Activated CD8-positive, alpha-beta memory T cell treated with anti-CD3 and anti-CD28 coated beads, Interleukin-2, amount 50 U/mL, for 24 hours (primary cell): ENCODE data around the gene BICRAL.
"Not testable (repeated sequence)": the region's sequence is repeated elsewhere in the genome, so short reads cannot be mapped to it uniquely, and the experiment has no call there.

Source experiments
- DNase-seq: peaks from one replicate; pipeline ENCODE4 v3.0.0-alpha.2; 2020; ENCODE audit errors: extremely low read depth

BICRAL gene

GRCh38 chr6:42764911-42765648 lies 16.8 kb upstream of the BICRAL start:
- no peak for DNase-seq

- no peak for DNase-seq
Measured at GRCh38 chr6:42766163-42766670, 15.6 kb upstream of the BICRAL start.

GRCh38 chr6:42769051-42769450 lies 12.8 kb upstream of the BICRAL start:
- no peak for DNase-seq

GRCh38 chr6:42769836-42770235 lies 12.0 kb upstream of the BICRAL start:
- DNase-seq = no peak

GRCh38 chr6:42771741-42772100 lies 10.1 kb upstream of the BICRAL start:
- no peak for DNase-seq

DNA sequence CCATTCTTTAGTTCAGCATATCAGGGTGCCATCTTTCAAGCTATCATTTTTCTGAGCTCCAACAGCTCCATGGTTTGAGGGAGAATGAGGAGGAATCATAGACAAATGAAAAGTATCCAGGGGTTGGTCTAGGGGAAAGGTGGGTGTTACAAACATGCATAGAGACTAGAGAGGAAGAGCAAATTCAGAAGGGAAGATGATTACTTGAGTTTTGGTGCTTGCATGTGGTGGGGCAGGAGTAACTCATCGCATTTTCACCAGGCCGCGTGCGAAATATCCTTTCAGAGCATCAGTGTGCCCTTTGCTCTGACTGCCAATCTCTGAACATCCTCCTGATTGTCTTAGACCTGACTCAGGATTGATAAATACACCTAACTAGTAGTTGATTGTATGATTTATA lies 7.7 kb upstream of the BICRAL start:
- DNase-seq = no peak

DNA sequence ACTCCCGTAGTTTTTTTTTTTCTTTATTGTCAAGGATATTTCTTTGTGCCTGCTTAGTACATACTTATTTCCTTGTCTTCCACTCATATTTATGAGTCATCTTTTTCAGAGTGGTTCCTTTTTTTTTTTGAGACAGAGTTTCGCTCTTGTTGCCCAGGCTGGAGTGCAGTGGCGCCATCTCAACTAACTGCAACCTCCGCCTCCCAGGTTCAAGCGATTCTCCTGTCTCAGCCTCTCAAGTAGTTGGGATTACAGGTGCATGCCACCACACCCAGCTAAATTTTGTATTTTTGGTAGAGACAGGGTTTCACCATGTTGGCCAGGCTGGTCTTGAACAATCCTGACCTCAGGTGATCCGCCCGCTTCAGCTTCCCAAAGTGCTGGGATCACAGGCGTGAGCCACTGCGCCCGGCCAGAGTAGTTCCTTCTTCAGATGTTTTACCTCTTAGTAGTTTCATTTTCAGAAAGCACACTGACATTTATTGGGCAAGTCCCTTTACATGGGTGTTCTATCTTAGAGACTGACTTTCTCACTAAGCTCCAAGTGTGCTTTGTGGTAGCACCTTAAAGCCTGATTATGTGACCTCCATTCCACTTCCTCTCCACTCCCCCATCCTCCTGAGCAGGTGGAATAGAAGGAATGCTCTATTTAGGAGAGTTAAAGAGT lies 6.9 kb upstream of the BICRAL start:
- not testable (repeated sequence) for DNase-seq

DNA sequence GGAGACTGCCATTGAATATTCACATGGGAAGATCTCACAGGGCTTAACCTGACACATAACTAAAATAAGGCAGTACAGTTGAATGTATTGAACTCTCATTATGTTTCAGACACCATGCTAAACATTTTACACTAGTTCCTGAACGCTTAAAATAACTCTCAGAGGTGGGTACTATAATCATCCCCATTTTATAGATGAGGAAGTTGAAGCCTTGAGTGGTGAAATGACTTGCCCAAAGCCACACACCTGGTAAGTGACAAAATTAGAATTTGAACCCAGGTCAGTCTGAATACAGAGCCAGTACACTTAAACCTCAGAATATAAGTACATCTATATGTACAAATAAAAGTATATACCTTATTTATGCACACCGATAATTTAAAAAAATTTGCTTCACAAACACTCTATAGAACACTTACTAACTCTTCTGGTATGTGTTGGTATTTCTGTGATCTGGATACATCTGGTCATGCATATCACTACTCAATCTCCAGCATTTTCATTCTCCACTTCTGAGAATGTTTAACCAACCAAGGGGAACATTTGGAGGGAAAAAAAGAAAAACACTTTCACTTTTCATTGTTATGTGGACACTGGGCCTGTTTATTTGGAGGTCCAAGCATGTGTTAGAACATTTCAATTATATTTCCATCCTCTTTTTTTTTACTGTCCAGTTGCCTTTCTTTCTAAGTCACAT lies 4.6 kb upstream of the BICRAL start:
- no peak for DNase-seq

GRCh38 chr6:42778122-42778521 lies 3.7 kb upstream of the BICRAL start:
- no peak for DNase-seq

- DNase-seq = no peak
Measured at GRCh38 chr6:42779521-42779920, 2.3 kb upstream of the BICRAL start.

- no peak for DNase-seq
Measured at GRCh38 chr6:42781546-42781795, 381 bp upstream of the BICRAL start.

- peak; percentile 48 for DNase-seq
Measured at GRCh38 chr6:42782689-42783176, 881 bp downstream of the BICRAL start.

GRCh38 chr6:42783177-42783875 lies 1.5 kb downstream of the BICRAL start:
- DNase-seq = peak; percentile 21

GRCh38 chr6:42783876-42784642 lies 2.2 kb downstream of the BICRAL start:
- no peak for DNase-seq

DNA sequence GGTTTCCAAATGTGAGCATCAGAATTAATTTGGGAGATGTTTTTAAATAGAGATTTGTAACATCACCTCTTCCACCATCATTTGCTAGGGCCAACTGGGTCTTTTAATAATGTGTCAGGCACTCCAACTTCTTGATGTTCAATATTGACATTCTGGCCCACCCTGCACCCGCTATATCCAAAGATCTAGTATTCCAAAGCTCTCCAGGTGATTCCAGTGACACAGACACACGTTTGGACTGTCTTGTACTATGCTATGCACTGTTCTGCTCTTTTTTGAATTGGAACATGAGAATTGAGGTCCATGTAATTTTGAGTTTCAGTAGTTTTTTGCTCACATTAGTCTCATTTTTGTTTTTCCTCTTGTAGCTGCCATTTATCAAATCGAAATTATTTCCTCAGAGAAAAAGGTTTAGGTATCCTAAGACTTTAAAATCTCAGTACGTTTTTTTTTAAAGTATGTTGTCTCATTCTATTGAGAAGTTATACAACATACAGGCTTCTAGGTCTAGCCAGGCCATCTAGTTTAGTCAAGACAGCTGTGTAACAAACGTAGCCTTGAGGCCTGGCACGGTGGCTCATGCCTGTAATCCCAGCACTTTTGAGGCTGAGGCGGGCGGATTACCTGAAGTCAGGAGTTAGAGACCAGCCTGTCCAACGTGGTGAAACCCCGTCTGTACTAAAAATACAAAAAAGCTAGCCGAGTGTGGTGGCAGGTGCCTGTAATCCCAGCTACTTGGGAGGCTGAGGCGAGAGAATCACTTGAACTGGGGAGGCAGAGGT lies 3.1 kb downstream of the BICRAL start:
- DNase-seq = no peak

DNA sequence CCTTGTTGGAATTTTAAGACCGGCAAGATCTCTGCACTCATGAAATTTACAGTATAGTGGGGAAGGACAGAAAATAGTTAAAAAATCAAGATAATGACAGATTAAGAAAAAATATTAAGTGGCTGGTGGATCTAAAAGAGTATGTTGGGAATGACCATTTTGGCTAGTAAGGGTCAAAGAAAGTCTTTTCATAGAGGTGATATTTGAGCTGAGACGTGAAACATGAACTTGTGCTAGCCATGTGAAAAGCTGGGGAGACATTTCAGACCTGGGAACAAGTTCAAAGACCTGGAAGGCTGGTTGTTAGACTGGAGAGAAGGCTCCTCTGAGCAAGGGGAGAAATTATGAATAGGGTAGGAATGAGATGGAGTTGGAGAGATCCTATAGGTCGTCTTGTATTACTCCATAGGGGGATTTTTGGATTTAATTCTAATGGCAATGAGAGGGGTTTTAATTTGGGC lies 4.7 kb downstream of the BICRAL start:
- no peak for DNase-seq

- DNase-seq = no peak
Measured at GRCh38 chr6:42787063-42787472, 5.2 kb downstream of the BICRAL start.

DNA sequence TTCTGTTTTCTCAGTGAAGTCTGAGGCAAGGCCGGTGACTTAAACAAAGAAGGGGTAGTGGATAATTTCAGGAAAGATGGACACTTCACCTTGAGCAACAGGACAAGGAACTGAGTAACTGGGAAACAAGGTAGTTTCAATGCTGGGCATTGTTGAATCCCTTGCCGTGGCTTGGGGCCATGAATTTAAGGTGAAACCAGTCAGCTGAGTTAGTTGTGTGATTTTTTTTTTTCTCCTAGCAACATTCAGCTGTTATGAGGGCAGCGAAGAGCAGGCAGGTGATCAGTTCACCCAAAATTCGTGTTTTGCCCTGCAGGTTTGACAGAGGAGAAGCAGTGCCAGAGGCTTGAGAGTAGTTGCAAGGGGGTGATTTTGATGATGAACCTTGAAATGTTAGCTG lies 6.8 kb downstream of the BICRAL start:
- DNase-seq = no peak

GRCh38 chr6:42790549-42791181 lies 8.8 kb downstream of the BICRAL start:
- no peak for DNase-seq

- DNase-seq = no peak
Measured at GRCh38 chr6:42791706-42792320, 10.0 kb downstream of the BICRAL start.
